NK-92 treated with Interleukin-12 subunit alpha and Interleukin-12 subunit beta, amount 100 ng/mL, for 24 hours (cell line): ENCODE data around the gene PRPF40B.
A peak's percentile ranks its signal among the peaks of the same experiment; 100 is the strongest.
"Not testable (repeated sequence)": the region's sequence is repeated elsewhere in the genome, so short reads cannot be mapped to it uniquely, and the experiment has no call there.

ENCODE experiments used
- DNase-seq: peaks from one replicate; lab custom pipeline; 2025; lab: John Stamatoyannopoulos, UW

The PRPF40B gene

GRCh38 chr12:49609059-49609874 lies 14.1 kb upstream of the PRPF40B start:
- DNase-seq = no peak

GRCh38 chr12:49609875-49610154 lies 13.5 kb upstream of the PRPF40B start:
- no peak for DNase-seq

- DNase-seq = not testable (repeated sequence)
These were observed 12.6 kb upstream of the PRPF40B start for GRCh38 chr12:49610785-49611184.

- no peak for DNase-seq
These were observed 11.2 kb upstream of the PRPF40B start for GRCh38 chr12:49612210-49612609.

GRCh38 chr12:49615725-49616124 lies 7.6 kb upstream of the PRPF40B start:
- no peak for DNase-seq

- no peak for DNase-seq
These were observed 6.7 kb upstream of the PRPF40B start for GRCh38 chr12:49616533-49617219.

GRCh38 chr12:49618576-49618975 lies 4.8 kb upstream of the PRPF40B start:
- no peak for DNase-seq

- DNase-seq = no peak
These were observed 4.1 kb upstream of the PRPF40B start for GRCh38 chr12:49619286-49619685.

- no peak for DNase-seq
These were observed 1.5 kb upstream of the PRPF40B start for GRCh38 chr12:49621651-49622500.

GRCh38 chr12:49622501-49623141 lies 740 bp upstream of the PRPF40B start:
- peak; percentile 35 for DNase-seq

GRCh38 chr12:49624921-49625577 lies 1.7 kb downstream of the PRPF40B start:
- DNase-seq = no peak

- DNase-seq = no peak
These were observed 2.9 kb downstream of the PRPF40B start for GRCh38 chr12:49626169-49626835.

GRCh38 chr12:49626836-49627235 lies 3.5 kb downstream of the PRPF40B start:
- no peak for DNase-seq

- DNase-seq = no peak
These were observed 4.5 kb downstream of the PRPF40B start for GRCh38 chr12:49627752-49628360.

GRCh38 chr12:49631336-49631907 lies 8.1 kb downstream of the PRPF40B start:
- DNase-seq = no peak

- no peak for DNase-seq
These were observed 9.0 kb downstream of the PRPF40B start for GRCh38 chr12:49632401-49632800.

- no peak for DNase-seq
These were observed 9.8 kb downstream of the PRPF40B start for GRCh38 chr12:49632986-49633702.

GRCh38 chr12:49633703-49634345 lies 10.5 kb downstream of the PRPF40B start:
- DNase-seq = no peak

GRCh38 chr12:49635036-49635435 lies 11.7 kb downstream of the PRPF40B start:
- no peak for DNase-seq
